HT1080 (cell line): ENCODE data around the gene WDR17. TPM values are rescaled to one million over a fixed set of nuclear protein-coding genes. Genes with fewer than 3 reads are reported as not detected.

Experiments
- DNase-seq: peaks from one replicate; pipeline ENCODE4 v3.0.0-alpha.2; 2015; ENCODE audit warnings: low read depth
- polyA plus RNA-seq, 2 experiments: library from polyadenylated mRNA; depleted of rRNA; stranded (reverse); fragments of >200 nt; gene quantifications; 2 replicates each; pipeline ENCODE4 v1.2.3, GENCODE V29; 2015
- total RNA-seq: library from RNA; depleted of rRNA; stranded (reverse); fragments of >200 nt; shearing (Covaris generic); gene quantifications from 2 replicates; pipeline ENCODE4 v1.2.3, GENCODE V29; 2014; rRNA removed

WDR17 gene
- total RNA-seq, result 0.77 and 1.1 TPM in 2 replicates
- polyA plus RNA-seq (2015; cell fraction: cytosol; rRNA removed), result 1.3 and 3.6 TPM in 2 replicates
- polyA plus RNA-seq (2015; cell fraction: nucleus; rRNA removed), result 4.8 TPM in 2 replicates

DNA sequence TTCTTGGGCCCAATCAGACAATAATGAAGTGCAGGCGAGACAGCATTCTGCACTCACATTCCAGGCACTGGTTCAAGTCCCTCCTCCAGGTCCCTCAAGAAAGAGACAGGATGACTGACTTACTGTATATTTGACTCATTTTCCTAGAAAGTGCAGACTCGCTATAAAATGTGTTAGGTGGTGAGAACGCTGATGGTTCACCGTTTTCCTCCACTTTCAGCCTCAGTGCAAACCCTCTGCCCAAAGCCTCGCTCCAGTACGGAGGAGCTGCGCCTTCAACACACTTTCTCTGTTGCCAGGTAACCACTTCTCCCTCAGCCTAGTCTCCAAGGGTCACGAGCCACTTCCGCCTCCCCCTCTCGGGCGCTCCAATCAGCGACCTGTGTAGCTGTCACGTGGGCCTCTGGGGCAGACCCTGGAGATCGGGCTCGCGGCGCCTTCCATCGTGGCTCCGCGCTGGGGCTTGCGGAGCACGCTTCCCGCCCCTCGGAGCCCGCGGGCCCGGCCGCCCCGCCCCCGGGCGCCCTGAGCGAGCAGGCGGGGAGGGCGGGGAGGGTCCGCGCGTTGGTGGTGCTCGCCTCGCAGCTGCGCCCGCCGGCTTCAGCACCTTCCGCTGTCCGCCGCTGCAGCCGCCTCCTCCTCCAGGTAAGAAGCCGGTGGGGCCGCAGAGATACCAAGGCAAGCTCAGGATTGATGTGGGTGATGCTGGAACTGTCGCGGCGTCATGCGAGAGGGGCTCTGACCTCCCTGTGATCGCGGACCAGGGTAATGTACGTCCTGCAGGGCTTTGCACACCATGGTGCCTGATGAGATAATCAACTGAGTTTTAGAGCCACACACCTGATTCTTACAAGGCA lies at the start of gene WDR17:
WDR17 (plus strand) TSS at position 407 of the 857 bp plus-strand sequence. CDS start 45,740 bp downstream, outside the sequence.
- peak; percentile 79 for DNase-seq

DNA sequence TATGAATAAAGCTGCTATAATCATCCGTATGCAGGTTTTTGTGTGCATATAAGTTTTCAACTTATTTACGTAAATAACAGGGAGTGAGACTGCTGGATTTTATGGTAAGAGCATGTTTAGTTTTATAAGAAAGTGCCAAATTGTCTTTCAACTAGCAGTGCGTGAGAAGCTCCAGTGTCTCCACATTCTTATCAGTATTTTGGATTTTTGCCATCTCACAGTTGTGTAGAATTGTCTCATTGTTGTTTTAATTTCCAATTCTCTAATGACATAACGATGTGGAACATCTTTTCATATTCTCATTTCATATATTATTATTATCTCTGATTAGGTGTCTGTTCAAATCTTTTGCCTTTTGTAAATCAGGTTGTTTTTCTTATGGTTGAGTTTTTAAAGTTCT lies 49.0 kb upstream of the WDR17 start:
- DNase-seq, result no peak

DNA sequence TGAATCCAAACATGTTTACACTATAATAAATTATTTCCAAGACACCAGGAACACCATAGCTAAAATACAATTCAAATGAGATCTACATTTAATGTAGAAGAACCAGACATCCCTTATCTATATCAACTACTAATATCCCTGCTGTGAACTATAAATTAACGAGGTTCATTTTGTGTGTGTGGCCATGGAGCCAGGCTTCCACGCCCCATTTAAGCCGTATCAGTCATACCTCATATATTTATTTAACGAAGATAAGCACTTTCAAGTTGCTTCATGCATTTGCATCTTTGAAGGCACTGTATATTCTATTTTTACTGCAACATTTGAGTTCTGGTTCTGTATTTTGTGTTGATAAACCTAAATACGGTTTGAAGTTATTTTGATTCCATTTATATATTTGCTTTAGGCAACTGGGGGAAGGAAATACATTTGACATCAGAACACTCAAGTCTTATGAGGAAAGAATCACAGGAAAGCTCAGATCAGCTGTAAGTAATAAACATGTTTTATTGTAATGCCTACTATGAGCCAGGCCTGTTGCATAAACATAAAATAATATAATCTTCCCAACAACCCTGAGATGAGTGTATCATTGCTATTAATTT lies 45.1 kb upstream of the WDR17 start:
- no peak for DNase-seq

DNA sequence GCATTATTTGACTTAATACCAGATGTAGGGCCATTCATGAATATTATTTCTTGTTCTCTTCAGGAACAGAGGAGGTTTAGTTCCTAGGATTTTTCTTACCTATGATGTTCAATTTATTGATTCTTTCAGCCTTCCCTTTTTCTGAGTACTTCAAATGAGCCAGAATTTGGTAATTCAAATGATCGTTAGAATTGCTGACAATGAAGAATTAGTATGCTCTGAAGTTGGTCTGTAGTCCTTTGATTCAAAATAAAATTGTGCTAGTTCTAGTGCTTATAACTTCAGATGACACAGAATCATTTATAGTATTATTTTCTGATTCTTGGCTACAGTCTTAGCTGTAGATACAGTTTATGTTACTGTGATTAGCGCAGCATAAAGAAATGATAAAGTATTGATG lies 35.2 kb upstream of the WDR17 start:
- DNase-seq, result no peak

DNA sequence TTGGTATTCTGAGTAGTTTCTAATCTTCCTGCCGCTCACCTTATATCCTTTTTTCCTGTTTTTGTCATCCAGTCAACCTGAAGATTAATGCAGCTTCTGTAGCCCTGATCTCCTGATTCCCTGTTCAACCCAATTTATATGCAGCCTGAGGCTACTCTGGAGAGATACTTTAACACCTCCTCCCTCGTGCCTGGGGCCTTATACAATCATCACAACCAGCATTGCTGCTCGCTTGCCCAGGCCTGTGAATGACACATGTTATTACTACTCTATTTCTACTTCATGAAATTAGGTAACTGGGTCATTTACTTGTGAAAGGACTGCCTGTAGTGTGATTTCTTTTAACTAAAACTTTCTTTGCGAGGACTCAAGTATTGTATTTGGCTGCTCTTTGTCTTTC lies 33.7 kb upstream of the WDR17 start:
- DNase-seq, result no peak

DNA sequence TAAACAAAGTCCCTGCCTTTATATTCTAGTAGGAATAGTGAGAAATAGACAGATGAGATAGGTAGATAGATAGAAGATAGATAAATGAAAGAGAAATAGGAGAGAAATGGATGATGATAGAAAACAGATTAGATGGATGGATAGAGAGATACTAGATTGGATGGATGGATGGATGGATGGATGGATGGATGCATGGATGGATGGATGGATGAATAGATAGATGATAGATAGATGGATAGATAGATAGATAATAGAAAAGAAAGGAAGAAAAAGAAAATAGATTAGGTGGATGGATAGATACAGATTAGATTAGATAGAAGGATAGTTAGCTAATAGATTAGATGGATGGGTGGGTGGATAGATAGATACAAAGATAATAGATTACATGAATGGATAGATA lies 33.2 kb upstream of the WDR17 start:
- no peak for DNase-seq

DNA sequence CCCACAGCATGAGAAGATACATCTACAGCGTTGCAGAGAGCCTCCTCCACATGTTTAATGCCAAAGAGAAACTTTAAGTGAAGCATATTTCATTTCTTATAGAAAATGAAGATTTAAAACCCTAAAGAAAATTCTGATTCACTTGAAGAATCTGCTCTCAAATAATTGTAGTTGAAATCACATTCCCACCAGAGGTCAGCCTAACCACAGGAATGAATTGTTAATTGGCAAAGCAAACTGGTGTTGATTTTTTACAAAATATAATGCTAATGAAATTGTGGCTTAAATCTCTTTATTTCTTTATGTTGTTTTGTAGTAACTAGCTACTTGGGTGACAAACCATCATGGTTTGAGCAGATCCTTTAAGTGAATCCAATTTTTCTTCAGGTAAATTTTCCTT lies 31.1 kb upstream of the WDR17 start:
- DNase-seq, result no peak

DNA sequence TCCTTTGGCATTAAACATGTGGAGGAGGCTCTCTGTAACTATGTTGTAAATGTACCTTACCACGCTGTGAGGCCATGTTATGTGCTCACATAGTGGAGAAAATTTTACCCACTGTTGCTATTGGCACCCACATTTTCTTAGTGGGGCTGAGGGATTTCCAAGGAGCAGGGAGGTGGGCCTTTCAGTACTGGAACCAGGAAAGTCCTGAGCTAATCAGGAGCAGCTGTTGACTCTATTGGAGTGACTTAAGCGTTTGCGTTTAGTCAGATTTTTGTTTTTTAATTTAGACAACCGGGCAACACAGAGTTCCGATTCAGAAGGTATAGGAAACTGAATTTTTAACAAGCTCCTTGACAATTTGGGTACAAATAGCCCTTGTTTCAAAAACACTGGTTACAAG lies 30.7 kb upstream of the WDR17 start:
- DNase-seq, result no peak

DNA sequence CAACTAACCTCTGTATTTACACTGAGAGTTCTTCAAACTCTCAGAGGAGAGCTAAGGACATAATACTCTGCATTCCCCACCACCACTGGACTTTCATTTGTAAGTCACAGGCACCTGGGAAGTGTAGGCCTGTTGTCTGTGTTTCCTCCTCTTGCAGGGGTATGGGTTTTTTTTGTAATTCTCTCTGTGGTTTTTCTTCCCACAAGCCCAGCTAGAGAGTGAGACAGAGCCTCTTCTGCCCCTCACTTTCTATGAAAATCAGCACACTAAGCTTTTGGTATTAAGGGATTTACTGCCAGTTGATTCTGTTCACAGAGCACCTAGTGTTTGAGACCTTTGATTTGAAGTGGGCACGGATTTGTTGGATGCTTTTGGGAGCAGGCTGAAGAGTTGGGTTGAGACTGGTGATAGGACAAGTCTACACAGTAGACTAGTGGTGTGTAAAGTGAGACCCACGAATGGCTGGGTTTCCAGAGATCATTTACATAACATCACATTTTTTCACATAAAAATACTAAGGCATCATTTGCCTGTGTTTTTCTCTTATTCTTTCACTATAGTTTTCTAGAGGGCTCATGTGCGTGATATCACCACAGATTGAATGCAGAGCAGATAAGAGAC lies 28.9 kb upstream of the WDR17 start:
- DNase-seq, result no peak

DNA sequence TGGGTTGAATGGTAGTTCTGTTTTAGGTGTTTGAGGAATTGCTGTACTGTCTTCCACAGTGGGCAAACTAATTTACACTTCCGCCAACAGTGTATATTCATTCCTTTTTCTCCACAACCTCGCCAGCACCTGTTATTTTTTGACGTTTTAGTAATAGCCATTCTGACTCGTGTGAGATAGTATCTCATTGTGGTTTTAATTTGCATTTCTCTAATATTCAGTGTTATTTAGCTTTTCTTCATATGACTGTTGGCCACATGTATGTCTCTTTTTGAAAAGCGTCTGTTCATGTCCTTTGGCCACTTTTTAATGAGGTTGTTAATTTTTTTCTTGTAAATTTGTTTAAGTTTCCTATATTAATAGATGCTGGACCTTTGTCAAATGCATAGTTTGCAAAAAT lies 26.9 kb upstream of the WDR17 start:
- no peak for DNase-seq

DNA sequence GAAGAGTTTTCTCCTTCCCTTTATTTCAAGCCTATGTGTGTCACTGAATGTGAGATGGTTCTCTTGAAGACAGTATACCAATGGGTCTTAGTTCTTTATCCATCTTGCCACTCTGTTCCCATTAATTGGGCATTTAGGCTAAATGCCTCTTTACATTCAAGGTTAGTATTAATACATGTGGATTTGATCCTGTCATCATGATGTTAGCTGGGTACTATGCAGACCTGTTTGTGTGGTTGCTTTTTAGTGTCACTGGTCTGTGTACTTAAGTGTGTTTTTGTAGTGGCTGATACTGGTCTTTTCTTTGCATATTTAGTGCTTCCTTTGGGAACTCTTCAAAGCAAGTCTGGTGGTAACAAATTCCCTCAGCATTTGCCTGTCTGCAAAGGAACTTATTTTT lies 23.4 kb upstream of the WDR17 start:
- DNase-seq, result no peak

DNA sequence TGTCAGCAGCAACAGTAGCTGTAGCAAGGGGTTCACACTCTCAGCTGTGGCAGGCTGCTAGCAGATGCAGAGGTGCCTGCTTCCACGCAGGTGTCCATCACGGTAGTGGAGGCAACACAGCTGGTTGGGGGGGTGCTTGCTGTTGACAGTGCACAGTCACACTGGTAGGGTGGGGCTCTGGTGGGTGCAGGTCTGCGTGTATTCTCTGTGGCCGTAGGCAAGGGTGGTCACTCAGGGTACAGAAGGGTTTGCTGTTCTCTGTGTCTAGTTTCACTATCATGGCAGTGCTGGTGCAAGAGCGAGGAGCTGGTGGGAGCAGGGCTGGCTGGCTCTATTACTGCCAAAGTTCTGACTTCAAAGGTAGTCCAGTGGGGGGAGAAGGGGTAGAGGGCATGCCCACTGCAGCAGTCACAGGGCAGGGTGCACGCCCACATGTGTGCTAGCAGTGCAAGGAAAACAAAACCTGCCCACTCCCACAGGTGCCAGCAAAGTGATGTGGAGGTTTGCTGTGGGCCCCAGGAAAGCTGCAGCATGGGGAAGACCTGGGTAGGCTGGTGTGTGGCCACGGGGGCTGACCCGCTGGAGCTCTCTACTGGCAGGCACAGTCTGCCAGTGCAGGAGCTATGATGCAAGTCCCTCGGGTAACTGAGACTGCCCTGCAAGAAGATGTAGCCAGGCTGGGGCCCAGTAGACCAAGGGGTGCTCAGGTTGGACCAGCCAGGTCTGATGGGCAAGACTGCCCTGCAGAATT lies 21.6 kb upstream of the WDR17 start:
- no peak for DNase-seq

DNA sequence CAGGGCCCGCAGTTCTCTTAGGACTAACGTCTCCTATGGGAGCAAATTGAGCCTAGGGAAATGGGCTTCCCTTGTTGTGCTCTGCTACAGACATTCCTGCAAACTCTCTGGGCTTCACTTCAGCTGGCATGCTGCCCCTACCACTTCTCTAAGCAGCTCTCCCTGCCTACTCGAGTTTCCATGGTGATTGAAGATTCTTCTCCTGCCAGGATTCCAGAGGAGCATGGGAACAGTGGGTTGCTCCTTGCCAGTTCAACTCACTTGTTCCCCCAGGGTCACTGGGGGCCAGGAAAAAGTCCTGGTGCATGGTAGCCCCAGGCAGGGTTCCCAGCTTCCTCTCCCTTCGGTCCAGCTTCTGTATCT lies 21.1 kb upstream of the WDR17 start:
- peak; percentile 2 for DNase-seq

DNA sequence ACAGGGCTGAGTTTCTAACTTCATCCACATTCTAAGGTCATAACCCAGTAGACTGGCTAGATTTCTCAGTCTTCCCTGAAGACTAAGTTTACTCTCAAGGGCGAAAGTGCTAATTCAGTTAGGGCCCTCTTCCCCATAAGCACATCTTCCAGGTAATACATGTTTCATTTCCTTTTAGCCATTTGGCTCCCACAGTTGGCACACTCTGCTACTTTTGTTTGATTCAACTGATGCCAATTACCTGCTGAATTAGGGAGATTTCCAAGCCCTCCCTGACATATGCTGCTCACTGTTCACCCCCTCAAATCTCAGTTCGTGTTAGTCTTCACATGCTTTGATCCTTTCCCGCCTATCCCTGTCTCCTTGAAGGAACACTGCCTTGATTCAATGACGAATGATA lies 17.0 kb upstream of the WDR17 start:
- DNase-seq, result no peak

DNA sequence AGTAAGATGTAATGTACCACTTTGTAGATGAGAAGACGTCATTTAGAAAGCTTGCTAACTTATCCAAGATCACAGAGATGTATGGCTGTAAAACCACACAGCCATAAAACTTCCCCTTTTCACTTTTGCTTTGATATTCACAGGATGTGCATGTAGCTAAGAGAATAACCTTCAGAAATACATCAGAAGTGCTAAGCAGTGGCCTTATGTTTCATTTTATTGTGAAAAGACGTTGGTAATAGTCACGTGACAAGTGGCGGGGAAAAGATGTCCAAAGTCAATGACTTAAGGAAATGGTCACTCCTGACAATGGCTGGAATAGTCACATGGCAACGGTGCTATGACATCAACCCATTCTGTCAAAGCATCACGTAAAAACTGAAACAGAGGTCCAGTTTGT lies 12.9 kb upstream of the WDR17 start:
- DNase-seq, result no peak

DNA sequence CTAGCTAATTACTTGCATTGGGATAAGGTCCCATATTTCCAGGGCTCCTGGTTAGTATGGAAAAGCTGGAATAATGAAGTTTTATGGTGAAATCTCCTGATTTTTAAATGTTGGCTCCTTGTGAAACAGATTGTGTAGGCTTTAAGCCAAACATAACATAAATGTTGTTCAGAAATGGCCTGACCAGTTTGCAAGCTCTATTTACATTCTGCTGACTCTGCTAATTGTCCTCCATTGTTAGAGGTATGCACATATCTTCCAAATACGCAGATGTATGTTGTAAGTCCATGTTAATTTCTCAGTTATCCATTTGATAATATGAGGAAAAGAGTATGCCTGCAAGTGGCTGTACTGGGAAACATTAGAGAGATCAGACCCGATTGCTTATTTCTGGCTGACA lies 11.9 kb upstream of the WDR17 start:
- DNase-seq, result no peak

DNA sequence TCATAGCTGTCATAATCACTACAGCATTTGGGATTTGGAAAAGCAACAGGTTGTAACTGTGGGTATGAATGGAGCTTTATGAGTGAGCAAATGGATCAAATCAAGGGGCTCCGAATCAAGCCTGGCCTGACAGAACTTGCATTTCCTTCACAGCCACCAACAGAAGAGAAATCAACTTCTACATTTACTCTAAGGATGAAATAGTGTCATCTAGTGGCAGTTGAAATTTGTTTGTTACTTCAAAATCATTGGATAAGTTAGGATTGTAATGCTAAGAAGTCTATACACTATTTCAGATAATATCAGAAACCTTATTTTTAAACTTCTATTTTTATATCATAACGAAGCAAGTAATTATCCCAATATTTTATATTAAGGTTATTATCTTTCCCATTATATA lies 10.7 kb upstream of the WDR17 start:
- DNase-seq, result no peak

DNA sequence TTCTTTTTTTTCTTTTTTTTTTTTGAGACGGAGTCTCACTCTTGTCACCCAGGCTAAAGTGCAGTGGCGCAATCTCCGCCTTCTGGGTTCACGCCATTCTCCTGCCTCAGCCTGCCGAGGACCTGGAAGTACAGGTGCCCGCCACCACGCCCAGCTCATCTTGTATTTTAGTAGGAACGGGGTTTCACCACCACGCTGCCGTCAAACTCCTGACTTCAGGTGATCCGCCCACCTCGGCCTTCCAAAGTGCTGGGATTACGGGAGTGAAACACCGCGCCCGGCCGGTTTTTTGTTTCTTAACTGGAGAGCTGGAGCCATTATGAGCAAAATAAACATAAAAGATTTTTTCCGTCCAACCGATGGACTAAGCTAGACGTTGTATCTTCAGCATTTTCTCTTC lies 1.9 kb upstream of the WDR17 start:
- no peak for DNase-seq

DNA sequence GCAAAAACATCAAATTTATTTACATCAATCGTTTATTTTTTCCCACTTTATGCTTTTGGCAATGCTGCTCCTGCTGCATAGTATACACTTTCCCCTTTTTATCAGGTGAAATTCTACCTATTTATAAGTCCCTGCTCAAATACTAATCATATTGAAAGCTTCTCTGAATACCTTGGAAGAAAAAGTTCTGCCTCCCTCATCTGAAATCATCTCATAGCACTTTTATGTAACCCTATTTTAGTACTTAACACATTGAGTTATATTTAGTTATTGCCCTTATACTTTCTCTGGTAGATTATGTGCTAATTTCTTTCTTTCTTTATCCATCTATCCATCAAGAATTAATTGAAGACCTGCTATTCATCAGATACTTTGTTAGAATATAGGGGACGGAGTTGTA lies 1.1 kb upstream of the WDR17 start:
- no peak for DNase-seq

DNA sequence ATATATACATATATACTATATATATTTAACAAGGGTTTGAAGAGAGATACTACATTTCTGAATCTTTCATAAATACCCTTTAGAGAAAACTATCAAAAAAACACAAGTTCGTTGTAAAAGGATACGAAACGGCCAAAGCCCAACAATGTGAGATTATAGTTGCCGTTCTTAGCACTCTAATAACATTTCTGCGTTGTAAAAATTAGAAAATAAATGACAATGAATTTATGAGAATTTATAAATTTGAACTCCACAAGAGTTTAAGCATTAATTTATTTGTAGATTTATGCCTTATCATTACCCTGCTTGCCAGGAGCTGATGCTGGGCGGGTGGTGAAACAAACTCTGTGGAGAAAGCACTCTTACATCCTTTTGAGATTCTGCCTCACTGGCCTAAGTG lies 1.1 kb downstream of the WDR17 start:
- no peak for DNase-seq

DNA sequence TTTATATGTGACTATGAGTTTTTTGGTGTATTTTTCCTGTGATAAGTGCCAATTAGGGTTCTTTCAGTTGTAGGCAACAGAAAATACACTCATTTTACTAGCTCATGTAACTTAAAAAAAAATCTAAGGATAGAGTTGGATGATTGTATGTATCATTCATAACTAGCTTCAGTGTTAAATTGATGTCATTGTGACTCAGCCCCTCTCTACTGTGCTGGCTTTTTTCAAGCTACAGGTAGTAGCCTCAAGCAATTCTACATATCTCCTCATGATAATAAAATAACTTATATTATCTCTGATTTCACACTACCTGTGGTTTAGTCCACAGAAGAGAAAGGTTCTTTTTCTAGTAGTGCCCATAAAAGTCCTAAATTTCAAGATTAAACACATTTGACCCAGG lies 11.9 kb downstream of the WDR17 start:
- no peak for DNase-seq

DNA sequence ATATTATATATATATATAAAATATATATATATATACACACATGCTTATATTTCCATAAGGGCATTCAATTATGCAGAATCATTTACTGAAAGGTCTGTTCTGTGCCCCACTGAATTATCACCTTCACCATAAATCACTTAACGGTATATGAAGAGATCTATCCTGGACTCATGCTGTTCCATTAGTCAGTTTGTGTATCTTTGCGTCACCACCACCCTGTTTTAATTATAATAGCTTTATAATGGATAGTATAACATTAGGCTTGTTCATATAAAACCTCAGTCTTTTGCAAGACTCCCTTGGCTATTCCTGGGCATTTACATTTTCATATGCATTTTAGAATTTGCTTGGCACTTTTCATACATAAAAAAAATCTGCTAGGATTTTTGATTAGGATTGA lies 19.1 kb downstream of the WDR17 start:
- DNase-seq, result no peak
